ENCODE results near the gene RAB11FIP3.

DNA sequence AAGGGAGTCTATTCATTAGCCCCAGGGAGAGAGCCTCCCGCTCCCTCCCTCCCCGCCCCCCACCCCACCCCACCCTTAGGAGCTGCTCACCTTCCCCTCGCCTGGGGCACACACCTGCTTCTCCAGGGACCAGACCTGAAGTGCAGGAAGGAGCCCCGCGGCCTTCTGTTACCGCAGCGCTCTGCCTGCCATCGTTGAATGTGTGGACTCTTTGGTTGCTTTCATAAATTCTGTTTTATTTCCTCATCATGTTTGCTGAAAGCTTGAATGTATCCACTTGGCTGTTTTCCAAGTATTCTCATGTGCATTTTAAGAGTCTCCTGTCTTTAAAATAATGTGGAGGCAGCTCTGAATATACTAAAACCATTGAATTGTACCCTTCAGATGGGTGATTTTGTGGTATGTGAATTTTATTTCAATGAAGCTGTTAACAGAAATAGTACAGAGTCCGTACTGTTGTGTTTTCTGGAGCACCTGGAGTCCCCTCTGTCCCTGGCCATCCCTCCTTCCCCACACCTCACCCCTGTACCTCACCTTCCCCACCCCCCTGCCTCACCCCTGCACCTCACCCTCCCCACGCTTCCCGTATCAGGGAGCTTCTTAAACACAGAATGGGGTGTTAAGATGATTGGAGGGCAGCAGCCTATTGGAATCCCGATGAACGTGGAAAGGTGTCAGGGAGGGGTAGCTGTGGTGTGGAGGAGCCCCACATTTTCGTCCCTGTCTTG lies 25.5 kb downstream of the RAB11FIP3 start:
- TF ChIP-seq, protein P1, sequence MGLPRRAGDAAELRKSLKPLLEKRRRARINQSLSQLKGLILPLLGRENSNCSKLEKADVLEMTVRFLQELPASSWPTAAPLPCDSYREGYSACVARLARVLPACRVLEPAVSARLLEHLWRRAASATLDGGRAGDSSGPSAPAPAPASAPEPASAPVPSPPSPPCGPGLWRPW (IDR thresholded peaks at IDR 0.05) = no peak
- TF ChIP-seq, protein P2, sequence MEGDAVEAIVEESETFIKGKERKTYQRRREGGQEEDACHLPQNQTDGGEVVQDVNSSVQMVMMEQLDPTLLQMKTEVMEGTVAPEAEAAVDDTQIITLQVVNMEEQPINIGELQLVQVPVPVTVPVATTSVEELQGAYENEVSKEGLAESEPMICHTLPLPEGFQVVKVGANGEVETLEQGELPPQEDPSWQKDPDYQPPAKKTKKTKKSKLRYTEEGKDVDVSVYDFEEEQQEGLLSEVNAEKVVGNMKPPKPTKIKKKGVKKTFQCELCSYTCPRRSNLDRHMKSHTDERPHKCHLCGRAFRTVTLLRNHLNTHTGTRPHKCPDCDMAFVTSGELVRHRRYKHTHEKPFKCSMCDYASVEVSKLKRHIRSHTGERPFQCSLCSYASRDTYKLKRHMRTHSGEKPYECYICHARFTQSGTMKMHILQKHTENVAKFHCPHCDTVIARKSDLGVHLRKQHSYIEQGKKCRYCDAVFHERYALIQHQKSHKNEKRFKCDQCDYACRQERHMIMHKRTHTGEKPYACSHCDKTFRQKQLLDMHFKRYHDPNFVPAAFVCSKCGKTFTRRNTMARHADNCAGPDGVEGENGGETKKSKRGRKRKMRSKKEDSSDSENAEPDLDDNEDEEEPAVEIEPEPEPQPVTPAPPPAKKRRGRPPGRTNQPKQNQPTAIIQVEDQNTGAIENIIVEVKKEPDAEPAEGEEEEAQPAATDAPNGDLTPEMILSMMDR (IDR thresholded peaks at IDR 0.05) = no peak
- TF ChIP-seq, protein P3, sequence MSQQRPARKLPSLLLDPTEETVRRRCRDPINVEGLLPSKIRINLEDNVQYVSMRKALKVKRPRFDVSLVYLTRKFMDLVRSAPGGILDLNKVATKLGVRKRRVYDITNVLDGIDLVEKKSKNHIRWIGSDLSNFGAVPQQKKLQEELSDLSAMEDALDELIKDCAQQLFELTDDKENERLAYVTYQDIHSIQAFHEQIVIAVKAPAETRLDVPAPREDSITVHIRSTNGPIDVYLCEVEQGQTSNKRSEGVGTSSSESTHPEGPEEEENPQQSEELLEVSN (IDR thresholded peaks at IDR 0.05; ENCODE audit: borderline replicate concordance, low read depth) = no peak
- no peak for TF ChIP-seq HDAC2 (IDR thresholded peaks at IDR 0.05)
- no peak for TF ChIP-seq ESRRA (IDR thresholded peaks at IDR 0.05; ENCODE audit: borderline replicate concordance, low read length)
- no peak for TF ChIP-seq MAZ (IDR thresholded peaks at IDR 0.05; ENCODE audit: borderline replicate concordance, low read depth, low read length)
- TF ChIP-seq POLR2A (IDR thresholded peaks at IDR 0.05; ENCODE audit: low read length) = no peak

Data from A549 (cell line).